ENCODE data around the gene PTPN14. TPM values are rescaled to one million over a fixed set of nuclear protein-coding genes. Genes with fewer than 3 reads are reported as not detected.

Gene PTPN14
- total and polyA plus RNA-seq, 2 of the 4 experiments (the other 2 are of a cell fraction), result 21.5 to 31.7 TPM

- peaks cover 15% of the 10 kb centered on the region for H3K36me3 ChIP-seq (ENCODE audit: control insufficient read depth, insufficient read depth, low read length)
- POLR2A ChIA-PET (ENCODE audit: unreplicated experiment), result no interaction called here
- no peak overlapping the region for H2BK120ac ChIP-seq (ENCODE audit: low read depth, low read length)
- no peak overlapping the region for H3K4me3 ChIP-seq (ENCODE audit: insufficient read depth, low read depth, low read length)
- H3K4ac ChIP-seq (ENCODE audit: low read depth, low read length), result no peak overlapping the region
- H3K18ac ChIP-seq (ENCODE audit: low read depth, low read length), result no peak overlapping the region
- H4K20me1 ChIP-seq (ENCODE audit: insufficient read depth, low read length), result peaks cover 59% of the 10 kb centered on the region
- H3K9ac ChIP-seq (ENCODE audit: low read depth, low read length), result no peak overlapping the region
- BruUV-seq (replicated peaks), result no TSS peak
- no peak overlapping the region for H2BK15ac ChIP-seq (ENCODE audit: low read depth, low read length)
- intact Hi-C loops (cut with micrococcal nuclease), result no loop called here
- H3K4me1 ChIP-seq (ENCODE audit: control insufficient read depth, insufficient read depth, low read length), result peaks cover 3% of the 10 kb centered on the region
- no peak overlapping the region for H3K4me2 ChIP-seq (ENCODE audit: low read depth, low read length)
- no peak overlapping the region for H3K56ac ChIP-seq (ENCODE audit: extremely low read depth, insufficient read depth, low read length)
- no peak overlapping the region for H3K23ac ChIP-seq (ENCODE audit: low read depth, low read length)
- no peak overlapping the region for H2AK5ac ChIP-seq (ENCODE audit: low read depth, low read length)
- no peaks in the 10 kb centered on the region for H3K27me3 ChIP-seq (ENCODE audit: control insufficient read depth, insufficient read depth, low read length)
- H4K5ac ChIP-seq (ENCODE audit: low read depth, low read length), result no peak overlapping the region
- ATAC-seq (ENCODE audit: low read depth) (no peak), DNase-seq (no peak)
- H2BK20ac ChIP-seq (ENCODE audit: low read depth, low read length), result no peak overlapping the region
- TF ChIP-seq RFX5 (IDR thresholded peaks at IDR 0.05; ENCODE audit: low read depth, low read length), result no peak
- no peak for TF ChIP-seq POLR2A (IDR thresholded peaks at IDR 0.05; ENCODE audit: low read depth, low read length)
- TF ChIP-seq SMC3 (IDR thresholded peaks at IDR 0.05; ENCODE audit: low read depth, low read length), result no peak
- TF ChIP-seq ELK1 (IDR thresholded peaks at IDR 0.05; ENCODE audit: borderline replicate concordance, low read depth, low read length), result no peak
- TF ChIP-seq MAZ (IDR thresholded peaks at IDR 0.05; ENCODE audit: borderline replicate concordance, low read depth, low read length), result no peak
- TF ChIP-seq CTCF (conservative IDR thresholded peaks at IDR 0.05; ENCODE audit: low read depth, low read length), result no peak
- no peak for TF ChIP-seq USF2 (IDR thresholded peaks at IDR 0.05; ENCODE audit: low read depth, low read length)
- no peak for TF ChIP-seq RAD21 (IDR thresholded peaks at IDR 0.05; ENCODE audit: low read length)
- no peak for TF ChIP-seq NFE2L2 (IDR thresholded peaks at IDR 0.05; ENCODE audit: low read depth, low read length)
- no peak for TF ChIP-seq MAFK (IDR thresholded peaks at IDR 0.05; ENCODE audit: low read depth, low read length)
- no peak for TF ChIP-seq FOS (IDR thresholded peaks at IDR 0.05; ENCODE audit: low read depth, low read length)
- TF ChIP-seq BHLHE40 (IDR thresholded peaks at IDR 0.05; ENCODE audit: low read depth, low read length), result no peak
- no peak overlapping the region for H3K27ac ChIP-seq (ENCODE audit: insufficient read depth, low read length)
- no peaks in the 10 kb centered on the region for H3K9me3 ChIP-seq (ENCODE audit: control insufficient read depth, insufficient read depth, low read length)
- H2AK9ac ChIP-seq (replicated peaks; ENCODE audit: low read depth, low read length, poor library complexity), result peak overlapping the region; percentile 37
- in situ Hi-C loops (cut with MboI; ENCODE audit: low sequenced_read_pairs), result no loop called here
- H3K79me1 ChIP-seq (ENCODE audit: low read depth in 1 of 2, low read length in 2 of 2), result peaks cover 14 to 73% of the 10 kb centered on the region in 2 experiments
- CTCF ChIA-PET, result no interaction called here
- H2BK5ac ChIP-seq (ENCODE audit: low read depth, low read length, poor library complexity, severe bottlenecking), result no peak overlapping the region
- dilution Hi-C loops (cut with HindIII; ENCODE audit: low sequenced_read_pairs, unreplicated experiment), result no loop called here
- no peak overlapping the region for H3K14ac ChIP-seq (replicated peaks; ENCODE audit: low read depth, low read length)
- 95% methylated on average over 4 of the region's 9 CpGs; no CpG with 5 or more reads in 1 of the 2 experiments for WGBS, 2 experiments (ENCODE audit: extremely low coverage in 2 of 2, insufficient read length in 1 of 2)
- H4K8ac ChIP-seq (ENCODE audit: low read depth in 2 of 2, low read length in 2 of 2), result no peak overlapping the region
- H4K91ac ChIP-seq (ENCODE audit: insufficient read depth, low read depth, low read length), result no peak overlapping the region
- peaks cover 12% of the 10 kb centered on the region for H3K9me1 ChIP-seq (ENCODE audit: insufficient read depth, low read length)
- H2AFZ ChIP-seq (replicated peaks; ENCODE audit: low read length, poor library complexity), result no peak overlapping the region
Measured at GRCh38 chr1:214532070-214532469, 19.3 kb downstream of the PTPN14 start.

Data from IMR-90 (cell line).